Psoas muscle (tissue), 8 donors: ENCODE measurements around the gene TBC1D14. TPM values are rescaled to one million over a fixed set of nuclear protein-coding genes. Genes with fewer than 3 reads are reported as not detected.

Source experiments
- ATAC-seq, 4 donors: fragments of 200-7000 bp; cut with Tn5 transposase; one replicate each; pipeline ENCODE4 v1.9.1; 2020; ENCODE audit warnings: moderate library complexity in 3 of 4, mild to moderate bottlenecking in 2 of 4
- DNase-seq, 2 donors: peaks; one replicate each; pipeline ENCODE4 v3.0.0-alpha.2; 2020
- H3K27ac ChIP-seq: fragments of 200-600 bp; one replicate; pipeline ENCODE4 v1.8.0; 2022
- H3K27me3 ChIP-seq, 3 donors: fragments of 200-600 bp in 1 of 3; one replicate each; pipeline versions ENCODE4 v1.6.1 to v1.8.0; 2013 to 2022; ENCODE audit warnings: low read length in 2 of 3, mild to moderate bottlenecking in 2 of 3, moderate library complexity in 1 of 3; ENCODE audit not compliant: insufficient read depth in 3 of 3
- H3K36me3 ChIP-seq, 2 donors: fragments of 200-600 bp in 1 of 2; one replicate each; pipeline versions ENCODE4 v1.6.1 to v1.8.0; 2013 to 2022; ENCODE audit warnings: low read depth in 1 of 2, mild to moderate bottlenecking in 1 of 2, moderate library complexity in 1 of 2; ENCODE audit not compliant: insufficient read depth in 1 of 2
- H3K4me1 ChIP-seq: fragments of 200-600 bp; one replicate; pipeline ENCODE4 v1.8.0; 2022
- H3K4me3 ChIP-seq: fragments of 200-600 bp; one replicate; pipeline ENCODE4 v1.8.0; 2022; ENCODE audit warnings: mild to moderate bottlenecking
- H3K9me3 ChIP-seq: fragments of 200-600 bp; one replicate; pipeline ENCODE4 v1.8.0; 2022
- CTCF ChIP-seq: fragments of 200-600 bp; IDR thresholded peaks from one replicate; pipeline ENCODE4 v1.8.0; 2022; ENCODE audit warnings: antibody characterized with exemption
- WGBS, 3 donors: extraction: QIAGEN DNeasy Blood & Tissue Kit; methylation state at CpG; one replicate each; pipeline versions ENCODE4 v1.1.6 to v1.1.7; 2013; 5-methylcytosine and 5-hydroxymethylcytosine counted together
- intact Hi-C, 2 donors: fragments of 100-400 bp; cut with DNase I; formaldehyde crosslinking; loops; one replicate each; pipeline versions ENCODE4 v1.11.0 to v1.14.2; 2022
- polyA plus RNA-seq, 3 donors: library from polyadenylated mRNA; stranded (reverse); fragments of 200-250 nt; gene quantifications; one replicate each; pipeline ENCODE4 v1.2.3, GENCODE V29; 2013
- total RNA-seq, 4 donors: library from RNA; stranded (reverse); fragmentation: NEBNext Ultra II Directional in 2 of 4; extraction: Animal tissue kit (Norgen Biotek cat#: 25700) in 2 of 4; gene quantifications; one replicate each; pipeline versions ENCODE4 v1.2.1 to v1.2.4, GENCODE V29; 2021 to 2023
- donor health status: healthy with polysubstance abuse.
- donor health status: DM: no; HTN: no; CAD: no; lungs with moderate emphysema.
- donor health status: Bipolar disorder and iron deficiency.
- donor health status: healthy.
- donor health status: DM: yes; HTN: yes; CAD: no.
- donor health status: DM: no; HTN: no; CAD: no.
- donor health status: DM: no; HTN: no; CAD: no.
- donor health status: DM: yes; HTN: yes; CAD: no.

TBC1D14 gene
- total and polyA plus RNA-seq, 7 donors = 14.7 to 45.5 (median 33.1) TPM

- DNase-seq (no peak), ATAC-seq (no peak)
- H3K27me3 ChIP-seq = no peaks in the 10 kb centered on the region
- intact Hi-C loops = loop anchor here in 1 of 2 donors (5.0 kb wide), 1 partner anchor 81 kb away; no protein-coding TSS in a partner anchor
- H3K9me3 ChIP-seq = no peaks in the 10 kb centered on the region
- peak overlapping the region; percentile 93 for H3K27ac ChIP-seq
- TF ChIP-seq CTCF = no peak
- peaks cover 23% of the 10 kb centered on the region for H3K4me1 ChIP-seq
- WGBS, 3 donors = 0 to 1% (median 0%) methylated on average over 47 to 50 of the region's 50 CpGs
- H3K4me3 ChIP-seq = peak overlapping the region; percentile 84
- peaks cover 2 to 18% of the 10 kb centered on the region in 2 donors for H3K36me3 ChIP-seq
Observed at GRCh38 chr4:7068279-7068842, 158.7 kb downstream of the TBC1D14 start.

- intact Hi-C loops = loop anchor here in 1 of 2 donors (5.0 kb wide), 1 partner anchor 82 kb away; no protein-coding TSS in a partner anchor
- no peak for ATAC-seq
- TF ChIP-seq CTCF = no peak
Observed at GRCh38 chr4:7068883-7069282, 159.3 kb downstream of the TBC1D14 start.

DNA sequence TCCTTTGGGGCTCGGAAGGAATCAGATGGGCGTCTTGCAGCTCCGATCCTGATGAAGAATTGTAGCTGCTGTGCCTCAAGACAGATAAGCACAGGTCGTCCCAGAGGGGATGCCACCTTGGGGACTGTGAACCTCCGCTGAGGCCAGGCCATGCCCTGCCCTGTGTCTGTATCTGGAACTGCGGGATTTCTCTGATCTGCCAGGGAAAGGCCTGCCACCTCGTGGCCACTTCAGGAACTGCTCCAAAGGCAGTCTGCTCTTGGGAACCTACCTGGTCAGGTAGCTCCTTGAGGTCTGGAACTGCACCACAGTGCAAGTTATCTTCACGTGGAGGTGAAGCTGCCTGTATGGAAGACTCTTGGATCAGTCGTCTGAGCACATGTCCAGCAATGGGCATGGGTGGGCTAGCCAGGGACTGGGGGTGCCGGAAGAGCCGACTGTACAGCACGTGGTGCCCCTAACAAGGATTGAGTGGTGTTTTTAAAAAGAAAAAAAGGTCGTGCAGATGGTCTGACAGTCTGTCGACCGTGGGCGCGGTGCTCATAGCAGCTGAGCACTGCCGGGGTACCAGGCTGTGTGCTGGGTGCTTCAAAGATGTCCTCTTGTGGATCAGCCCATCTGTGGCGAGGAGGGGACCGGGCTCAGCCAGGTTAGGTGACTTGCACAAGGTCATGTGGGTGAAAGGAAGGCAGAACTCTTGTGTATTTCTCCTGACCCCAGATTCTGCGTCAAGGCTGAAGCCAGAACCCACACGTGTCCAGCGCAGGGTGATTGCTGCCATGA is 161.3 kb downstream of the TBC1D14 start:
- Histone ChIP-seq H3K4me1 (peaks cover 28% of the 10 kb centered on the region), H3K36me3 (no peaks in the 10 kb centered on the region), H3K27ac (no peak overlapping the region), H3K9me3 (no peaks in the 10 kb centered on the region), H3K27me3 (no peaks in the 10 kb centered on the region), H3K4me3 (no peak overlapping the region)
- peak; percentile 100 for TF ChIP-seq CTCF
- peak; percentile 20 to 38 (median 35) for ATAC-seq
- intact Hi-C loops = loop anchor here (5.0 kb wide), 5 partner anchors 84 to 354 kb away; partner anchors contain the start of genes BLOC1S4 (in 1 of the 2) and TBC1D14 (in 1 of the 2)
- 43 to 44% (median 44%) methylated on average over 23 of the region's 23 CpGs for WGBS, 3 donors
- DNase-seq = peak; percentile 79 to 89

More at GRCh38 chr4:7068883-7069282, 159.3 kb downstream of the TBC1D14 start:
- DNase-seq = no peak
- peak overlapping the region; percentile 84 for H3K4me3 ChIP-seq
- H3K4me1 ChIP-seq = peaks cover 26% of the 10 kb centered on the region
- no peaks in the 10 kb centered on the region for H3K9me3 ChIP-seq
- peak overlapping the region; percentile 93 for H3K27ac ChIP-seq
- peaks cover 0 to 13% of the 10 kb centered on the region in 2 donors for H3K36me3 ChIP-seq
- H3K27me3 ChIP-seq = no peaks in the 10 kb centered on the region
- WGBS, 3 donors = 12 to 19% (median 15%) methylated on average over 20 of the region's 20 CpGs

DNA sequence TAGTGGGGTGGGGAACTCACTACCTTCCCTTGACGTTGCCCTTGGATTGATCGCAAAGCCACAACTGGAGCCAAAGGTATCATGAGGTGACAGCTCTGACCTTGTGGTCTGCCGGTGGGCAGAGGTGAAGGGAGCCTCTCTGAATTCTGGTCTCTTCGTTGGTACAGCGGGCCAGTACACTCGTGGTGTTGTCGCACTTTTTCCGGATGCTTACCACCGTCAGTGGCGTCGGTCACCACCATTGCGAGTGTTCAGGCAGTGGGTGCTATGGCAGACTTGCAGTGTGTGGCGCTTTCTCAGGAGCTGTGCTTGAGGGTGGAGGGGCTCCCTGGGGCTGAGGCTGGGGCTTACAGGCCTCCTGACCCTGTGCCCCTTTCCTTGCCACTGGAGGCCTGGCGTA is 163.4 kb downstream of the TBC1D14 start:
- H3K9me3 ChIP-seq = no peaks in the 10 kb centered on the region
- no peak for DNase-seq
- H3K4me3 ChIP-seq = no peak overlapping the region
- WGBS, 3 donors = 91 to 95% (median 93%) methylated on average over 14 of the region's 14 CpGs
- no peaks in the 10 kb centered on the region for H3K36me3 ChIP-seq
- no peak for TF ChIP-seq CTCF
- H3K27me3 ChIP-seq = no peaks in the 10 kb centered on the region
- intact Hi-C loops = loop anchor here (2.0 to 5.0 kb wide), 6 partner anchors 86 to 356 kb away; partner anchors contain the start of genes BLOC1S4 (in 1 of the 2) and TBC1D14 (in 1 of the 2)
- H3K4me1 ChIP-seq = peaks cover 16% of the 10 kb centered on the region
- H3K27ac ChIP-seq = no peak overlapping the region
- ATAC-seq = no peak
